GM12892 (cell line): ENCODE results near the gene INTS13. TPM values are rescaled to one million over a fixed set of nuclear protein-coding genes. Genes with fewer than 3 reads are reported as not detected.
"Not testable (repeated sequence)": the region's sequence is repeated elsewhere in the genome, so short reads cannot be mapped to it uniquely, and the experiment has no call there.

Experiments
- DNase-seq: peaks from one replicate; pipeline ENCODE4 v3.0.0; 2011; ENCODE audit not compliant: insufficient read length
- FAIRE-seq: peaks from 2 replicates; lab custom pipeline; 2011; peaks lifted over from hg19 to GRCh38; lab: Jason Lieb, UNC
- POLR2A ChIP-seq: IDR thresholded peaks from 2 replicates; pipeline ENCODE4 v1.6.1; 2011; ENCODE audit warnings: low read depth, low read length, control low read depth
- POLR2AphosphoS5 ChIP-seq: IDR thresholded peaks from 2 replicates; pipeline ENCODE4 v1.6.1; 2011; ENCODE audit warnings: low read depth, low read length, control low read depth
- TAF1 ChIP-seq: IDR thresholded peaks from 2 replicates; pipeline ENCODE4 v1.6.1; 2011; ENCODE audit warnings: low read depth, mild to moderate bottlenecking, control low read depth, low read length, borderline replicate concordance
- polyA plus RNA-seq: library from polyadenylated mRNA; unstranded; fragments of >200 nt; gene quantifications from one replicate; pipeline ENCODE4 v1.2.1, GENCODE V29; 2012; ENCODE audit warnings: missing spikeins, inconsistent platforms; ENCODE audit not compliant: missing spikeins

INTS13 gene, protein sequence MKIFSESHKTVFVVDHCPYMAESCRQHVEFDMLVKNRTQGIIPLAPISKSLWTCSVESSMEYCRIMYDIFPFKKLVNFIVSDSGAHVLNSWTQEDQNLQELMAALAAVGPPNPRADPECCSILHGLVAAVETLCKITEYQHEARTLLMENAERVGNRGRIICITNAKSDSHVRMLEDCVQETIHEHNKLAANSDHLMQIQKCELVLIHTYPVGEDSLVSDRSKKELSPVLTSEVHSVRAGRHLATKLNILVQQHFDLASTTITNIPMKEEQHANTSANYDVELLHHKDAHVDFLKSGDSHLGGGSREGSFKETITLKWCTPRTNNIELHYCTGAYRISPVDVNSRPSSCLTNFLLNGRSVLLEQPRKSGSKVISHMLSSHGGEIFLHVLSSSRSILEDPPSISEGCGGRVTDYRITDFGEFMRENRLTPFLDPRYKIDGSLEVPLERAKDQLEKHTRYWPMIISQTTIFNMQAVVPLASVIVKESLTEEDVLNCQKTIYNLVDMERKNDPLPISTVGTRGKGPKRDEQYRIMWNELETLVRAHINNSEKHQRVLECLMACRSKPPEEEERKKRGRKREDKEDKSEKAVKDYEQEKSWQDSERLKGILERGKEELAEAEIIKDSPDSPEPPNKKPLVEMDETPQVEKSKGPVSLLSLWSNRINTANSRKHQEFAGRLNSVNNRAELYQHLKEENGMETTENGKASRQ
- polyA plus RNA-seq: 71.0 TPM

DNA sequence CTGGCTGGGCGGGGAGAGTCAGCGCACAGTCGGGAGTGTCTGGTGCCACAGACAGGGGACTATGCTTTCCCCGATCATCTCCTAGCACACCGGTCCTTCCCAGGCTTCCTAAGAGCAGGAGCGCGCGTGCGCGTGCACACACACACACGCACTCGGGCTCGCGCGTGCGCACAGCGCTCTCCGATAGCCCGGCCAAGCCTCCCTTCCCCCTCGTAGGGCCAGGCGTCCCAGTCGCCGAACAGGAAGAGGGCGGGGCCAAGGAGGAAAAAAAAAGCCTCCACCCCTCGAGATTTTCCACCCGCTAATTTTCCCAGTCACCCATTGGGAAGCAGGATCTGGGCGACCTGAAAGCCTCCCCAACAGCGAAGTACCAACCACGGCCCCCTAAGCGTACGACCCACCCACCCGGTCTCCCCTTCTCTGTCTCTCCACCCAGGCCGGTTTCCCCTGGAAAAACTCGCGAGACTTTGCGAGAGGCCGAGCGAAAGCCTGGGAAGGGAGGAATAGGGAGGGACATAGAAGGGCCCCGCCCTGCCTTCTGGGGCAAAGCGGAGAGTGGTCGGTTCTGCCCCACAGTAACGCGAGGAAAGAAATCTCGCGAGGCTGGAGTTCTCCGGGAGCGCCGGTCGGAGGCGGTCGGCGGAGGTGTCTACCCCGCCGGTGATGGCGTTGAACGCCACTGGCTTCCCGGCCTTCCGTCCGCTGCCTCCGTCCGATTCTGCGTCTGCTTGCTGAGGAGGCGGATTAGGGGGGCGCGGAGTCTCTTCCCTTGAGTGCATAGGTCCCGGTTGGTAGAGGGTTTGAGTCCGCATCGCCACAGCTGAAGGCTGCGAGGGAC lies at the start of gene INTS13, which contains the start of gene FGFR1OP2:
INTS13 (minus strand) TSS at position 119 of the 838 bp plus-strand sequence. CDS start 1,178 bp downstream, outside the sequence.
FGFR1OP2 (plus strand) TSS at position 608 of the 838 bp plus-strand sequence. CDS start 15,689 bp downstream, outside the sequence.
- TF ChIP-seq TAF1: peak; percentile 70
- peak; percentile 95 for TF ChIP-seq POLR2A
- TF ChIP-seq POLR2AphosphoS5: peak; percentile 93
- peak; percentile 94 for FAIRE-seq

DNA sequence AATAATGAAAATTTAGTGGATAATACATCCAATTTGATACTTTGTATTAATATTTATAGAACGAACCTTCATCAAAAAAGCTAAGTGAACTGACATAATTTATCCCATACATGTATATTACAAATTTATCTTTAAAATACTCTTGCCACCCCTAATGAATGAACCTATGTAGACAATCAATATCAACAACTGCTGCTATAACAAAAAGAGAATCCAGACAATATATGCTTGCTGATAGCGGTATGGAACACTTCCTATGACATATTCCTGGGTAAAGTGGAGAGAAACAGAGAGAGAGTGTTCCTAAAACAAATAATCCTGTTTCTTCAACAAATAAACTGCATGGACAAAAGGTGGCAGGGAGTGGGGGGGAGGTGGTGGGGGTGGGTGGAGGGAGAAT lies 45.1 kb upstream of the INTS13 start:
- TF ChIP-seq TAF1 (no peak), POLR2A (no peak), POLR2AphosphoS5 (no peak)
- DNase-seq: no peak
- no peak for FAIRE-seq

More for the DNA sequence above, at the start of gene INTS13, which contains the start of gene FGFR1OP2:
- peak; percentile 72 for DNase-seq

DNA sequence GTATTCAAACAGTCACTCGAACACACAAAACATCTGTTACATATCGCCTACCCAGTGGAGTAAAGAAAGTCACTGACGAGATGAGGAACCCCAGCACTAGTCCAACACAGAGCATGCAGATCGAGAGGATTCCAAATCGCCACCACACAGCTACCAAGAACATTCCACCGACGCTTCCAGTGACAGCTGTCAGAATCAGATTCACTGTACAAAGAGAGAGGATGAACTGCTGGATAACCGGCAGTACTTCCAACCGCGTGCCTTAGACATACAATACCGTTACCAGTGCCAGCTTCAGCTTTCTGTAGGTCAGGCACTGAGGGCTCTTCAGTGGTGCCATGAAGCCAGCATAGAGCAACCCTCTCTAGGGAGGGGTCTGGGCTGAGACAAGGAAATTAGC lies 42.0 kb upstream of the INTS13 start:
- no peak for TF ChIP-seq POLR2AphosphoS5
- TF ChIP-seq POLR2A: no peak
- no peak for TF ChIP-seq TAF1
- DNase-seq (no peak), FAIRE-seq (no peak)

DNA sequence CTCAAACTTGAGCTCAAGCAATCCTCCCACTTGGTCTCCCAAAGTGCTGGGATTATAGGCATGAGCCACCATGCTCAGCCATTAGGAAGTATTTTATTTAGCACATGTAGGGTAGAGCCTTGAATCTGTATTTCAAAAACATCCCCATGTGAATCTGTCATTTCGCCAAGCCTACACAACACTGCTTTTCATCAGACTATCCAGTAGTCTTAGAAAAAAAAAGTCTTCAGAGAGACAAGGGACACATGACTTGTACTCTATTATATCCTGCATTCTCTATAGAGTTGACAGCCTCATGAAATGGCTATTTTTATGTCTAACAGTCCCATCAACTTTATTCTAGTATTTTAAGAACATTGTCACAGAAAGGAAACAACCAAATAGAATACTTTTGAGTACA lies 41.0 kb upstream of the INTS13 start:
- no peak for DNase-seq
- TF ChIP-seq POLR2AphosphoS5 (no peak), TAF1 (no peak), POLR2A (no peak)
- FAIRE-seq: no peak

DNA sequence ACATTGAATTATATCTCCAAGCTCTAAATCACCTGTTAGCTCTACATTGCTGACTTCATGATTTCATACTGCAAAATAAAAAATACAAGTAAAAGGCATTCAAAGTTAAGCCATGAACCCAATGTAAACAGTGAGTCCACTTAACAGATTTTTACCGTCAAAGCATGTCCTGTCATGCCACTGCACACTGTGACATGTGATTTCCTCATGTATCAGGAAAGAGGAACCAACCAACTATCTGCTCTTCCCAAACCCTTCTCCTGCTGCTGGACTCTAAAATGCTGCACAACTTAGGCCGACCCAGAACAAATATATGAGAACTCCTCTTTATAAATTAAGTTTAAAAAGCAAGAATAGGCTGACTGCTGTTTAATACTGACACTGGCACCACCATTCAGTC lies 38.9 kb upstream of the INTS13 start:
- no peak for TF ChIP-seq POLR2AphosphoS5
- no peak for TF ChIP-seq TAF1
- TF ChIP-seq POLR2A: no peak
- no peak for FAIRE-seq
- no peak for DNase-seq

DNA sequence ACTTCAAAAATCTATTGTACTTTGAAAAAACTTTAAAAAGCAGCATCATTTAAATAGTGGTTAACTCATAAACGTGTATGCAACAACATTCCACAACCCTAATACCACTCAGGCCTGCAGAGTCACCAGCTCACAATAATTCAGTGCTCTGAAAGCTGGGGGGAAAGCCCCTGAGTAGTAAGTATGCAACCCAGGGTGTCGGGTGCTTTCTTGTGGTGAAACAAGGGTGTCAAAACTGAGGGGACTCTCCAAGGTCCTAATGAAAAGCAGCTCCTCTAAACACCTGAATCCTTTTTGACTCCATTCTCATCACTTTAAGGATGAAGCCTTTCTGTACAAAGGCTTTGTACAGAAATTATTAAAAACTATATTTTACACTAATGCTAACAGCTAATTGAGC lies 34.2 kb upstream of the INTS13 start:
- FAIRE-seq (peak; percentile 96), DNase-seq (peak; percentile 23)
- TF ChIP-seq POLR2A: no peak
- TF ChIP-seq POLR2AphosphoS5: no peak
- no peak for TF ChIP-seq TAF1

DNA sequence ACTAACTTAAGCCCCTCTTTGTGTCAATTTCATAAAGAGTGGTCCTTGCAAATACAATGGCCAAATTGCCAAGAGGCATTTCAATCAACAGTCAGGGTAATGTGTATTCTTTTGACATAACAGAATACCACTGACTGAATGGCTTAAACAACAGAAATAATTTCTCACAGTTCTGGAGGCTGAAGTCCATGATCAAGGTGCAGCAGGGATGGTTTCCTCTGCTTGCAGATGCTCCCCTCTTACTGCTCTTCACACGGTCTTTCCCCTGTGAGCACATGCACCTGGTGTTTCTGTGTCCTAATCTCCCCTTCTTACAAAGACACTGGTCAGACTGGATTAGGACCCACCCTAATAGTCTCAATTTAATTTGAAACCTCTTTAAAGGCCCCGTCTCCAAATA lies 32.4 kb upstream of the INTS13 start:
- DNase-seq (no peak), FAIRE-seq (no peak)
- TF ChIP-seq TAF1 (no peak), POLR2A (no peak), POLR2AphosphoS5 (no peak)

DNA sequence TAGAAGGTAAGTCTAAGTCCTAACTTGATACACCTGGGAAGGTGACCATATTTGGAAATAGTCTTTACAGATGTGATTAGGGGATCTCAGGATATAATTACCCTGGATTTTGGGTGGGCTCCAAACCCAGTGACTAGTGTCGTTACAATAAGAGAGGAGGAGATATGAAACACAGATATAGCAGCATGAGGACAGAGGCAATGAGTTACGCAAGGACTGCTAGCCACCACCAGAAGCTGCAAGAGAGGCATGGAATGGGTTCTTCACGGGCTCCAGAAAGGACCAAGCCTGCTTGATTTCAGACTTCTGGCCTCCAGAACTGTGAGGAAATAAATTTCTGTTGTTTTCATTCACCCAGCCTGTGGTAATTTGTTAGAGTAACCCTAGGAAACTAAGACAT lies 29.1 kb upstream of the INTS13 start:
- FAIRE-seq (no peak), DNase-seq (no peak)
- no peak for TF ChIP-seq POLR2A

DNA sequence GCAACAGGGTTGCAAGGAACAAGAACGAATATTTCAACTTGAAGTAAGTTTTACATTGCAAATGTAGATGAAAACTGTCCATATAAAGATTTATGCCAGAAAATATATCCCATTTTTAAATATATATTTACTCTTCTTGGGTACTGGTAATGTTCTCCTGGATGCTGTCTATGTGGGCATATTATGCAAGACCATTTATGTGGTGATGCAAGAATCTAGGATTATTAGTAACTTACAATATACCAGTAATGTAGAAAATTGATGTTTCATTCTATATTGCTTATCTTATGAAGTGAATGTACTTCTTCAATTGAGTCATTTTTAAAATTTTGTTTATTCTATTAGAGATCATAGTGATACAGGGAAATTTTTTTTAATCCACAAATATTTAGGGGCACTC lies 25.6 kb upstream of the INTS13 start:
- no peak for DNase-seq
- no peak for FAIRE-seq
- TF ChIP-seq TAF1 (no peak), POLR2A (no peak), POLR2AphosphoS5 (no peak)

DNA sequence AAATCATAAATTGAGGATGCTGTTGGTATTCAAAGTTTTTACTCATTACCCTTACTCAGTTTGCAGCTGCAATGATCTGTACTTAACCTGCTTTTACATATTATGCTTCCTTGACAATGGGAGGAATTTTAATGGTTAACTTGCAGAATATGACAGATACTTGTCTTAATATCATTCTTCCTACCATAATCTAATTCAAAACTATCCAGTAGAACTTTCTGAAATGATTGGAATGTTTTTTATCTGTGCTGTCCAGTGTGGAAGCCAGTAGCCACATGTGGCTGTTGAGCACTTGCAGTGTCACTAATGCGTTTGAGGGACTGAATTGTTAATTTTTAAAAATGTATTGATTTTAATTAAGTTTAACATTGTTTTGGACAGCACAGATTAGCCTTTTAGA lies 24.0 kb upstream of the INTS13 start:
- TF ChIP-seq POLR2A: no peak
- TF ChIP-seq POLR2AphosphoS5: no peak
- no peak for TF ChIP-seq TAF1
- FAIRE-seq: no peak
- no peak for DNase-seq

DNA sequence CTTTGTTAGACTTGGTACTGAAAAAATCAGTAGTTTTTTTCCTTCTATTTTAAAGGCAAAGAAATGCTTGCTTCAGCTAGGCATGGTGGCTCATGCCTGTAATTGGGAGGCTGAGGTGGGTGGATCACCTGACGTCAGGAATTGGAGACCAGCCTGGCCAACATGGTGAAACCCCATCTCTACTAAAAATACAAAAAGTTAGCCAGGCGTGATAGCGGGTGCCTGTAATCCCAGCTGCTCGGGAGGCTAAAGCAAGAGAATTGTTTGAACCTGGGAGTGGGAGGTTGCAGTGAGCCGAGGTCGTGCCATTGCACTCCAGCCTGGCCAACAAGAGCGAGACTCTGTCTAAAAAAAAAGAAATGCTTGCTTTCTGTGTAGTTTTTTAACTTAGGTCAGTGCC lies 23.6 kb upstream of the INTS13 start:
- FAIRE-seq, DNase-seq: not testable (repeated sequence)

DNA sequence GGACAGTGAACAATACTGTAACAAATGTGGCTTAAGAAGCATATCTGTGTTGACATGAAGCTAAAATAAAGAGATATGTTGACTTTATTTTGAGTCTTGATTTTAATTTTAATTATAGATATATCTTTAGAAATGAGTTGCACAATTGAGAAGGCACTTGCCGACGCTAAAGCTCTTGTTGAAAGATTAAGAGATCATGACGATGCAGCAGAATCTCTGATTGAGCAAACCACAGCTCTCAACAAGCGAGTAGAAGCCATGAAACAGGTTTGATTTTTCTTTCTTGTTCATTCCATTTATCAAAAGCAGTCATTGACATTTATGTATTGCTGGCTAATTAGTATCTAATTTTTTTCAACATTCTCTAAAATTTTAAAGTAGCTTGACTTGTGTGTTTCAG lies 16.2 kb upstream of the INTS13 start:
- TF ChIP-seq TAF1 (no peak), POLR2AphosphoS5 (no peak), POLR2A (no peak)
- DNase-seq: no peak
- FAIRE-seq: no peak
